Panc1 (cell line): ENCODE measurements around the gene CCDC38. TPM values are rescaled to one million over a fixed set of nuclear protein-coding genes. Genes with fewer than 3 reads are reported as not detected.

ENCODE experiments used
- ATAC-seq: fragments of 200-7000 bp; cut with Tn5 transposase; 2 replicates; pipeline ENCODE4 v1.9.1; 2020; ENCODE audit warnings: mild to moderate bottlenecking, moderate library complexity
- BruUV-seq: library from RNA; stranded (reverse); fragments of 400-500 nt; replicated peaks from 2 replicates; lab custom pipeline; 2021; lab: Mats Ljungman, UMichigan
- CTCF ChIA-PET: fragments of 300-600 bp; sonication (Branson Sonifier 250); formaldehyde crosslinking; loops from one replicate; lab custom pipeline; 2022; ENCODE audit warnings: antibody characterized with exemption; lab: Charles Lee
- POLR2A ChIA-PET: fragments of 300-600 bp; sonication (Branson Sonifier 250); formaldehyde crosslinking; loops from one replicate; lab custom pipeline; 2022; ENCODE audit warnings: antibody characterized with exemption; lab: Charles Lee
- DNase-seq: peaks from one replicate; pipeline ENCODE4 v3.0.0-alpha.2; 2010; ENCODE audit warnings: low read depth, low spot score
- H3K27ac ChIP-seq: 2 replicates; pipeline ENCODE4 v1.5.1; 2011; ENCODE audit warnings: mild to moderate bottlenecking, low read length, inconsistent platforms
- H3K27me3 ChIP-seq: fragments of 200-500 bp; sonication (Bioruptor generic); 2 replicates; pipeline ENCODE4 v1.6.0; 2014; ENCODE audit warnings: low read length, inconsistent platforms; ENCODE audit not compliant: control insufficient read depth, insufficient read depth
- H3K36me3 ChIP-seq: fragments of 200-500 bp; sonication (Bioruptor generic); 2 replicates; pipeline ENCODE4 v1.5.1; 2014; ENCODE audit warnings: inconsistent platforms, mild to moderate bottlenecking, low read length, moderate library complexity; ENCODE audit not compliant: control insufficient read depth, insufficient read depth
- H3K4me1 ChIP-seq: 2 replicates; pipeline ENCODE4 v1.5.1; 2011; ENCODE audit warnings: inconsistent platforms, mild to moderate bottlenecking, low read length, moderate library complexity; ENCODE audit not compliant: control insufficient read depth, insufficient read depth
- H3K4me3 ChIP-seq, 2 experiments: 2 replicates each; pipeline ENCODE4 v1.5.1; 2011 to 2012; ENCODE audit warnings: low read depth in 2 of 2, low read length in 2 of 2, mild to moderate bottlenecking in 2 of 2, inconsistent platforms in 1 of 2, moderate library complexity in 1 of 2
- H3K9me3 ChIP-seq: fragments of 200-500 bp; sonication (Bioruptor generic); 2 replicates; pipeline ENCODE4 v1.5.1; 2014; ENCODE audit warnings: low read depth, mild to moderate bottlenecking, inconsistent platforms, low read length, moderate library complexity; ENCODE audit not compliant: control insufficient read depth, insufficient read depth
- POLR2AphosphoS5 ChIP-seq: IDR thresholded peaks from 2 replicates; pipeline ENCODE4 v1.6.1; 2012; ENCODE audit warnings: mild to moderate bottlenecking, low read depth, low read length, moderate library complexity
- SIN3A ChIP-seq: IDR thresholded peaks from 2 replicates; pipeline ENCODE4 v1.6.1; 2012; ENCODE audit warnings: low read depth, mild to moderate bottlenecking, low read length, moderate library complexity, borderline replicate concordance; ENCODE audit not compliant: insufficient read depth
- TCF7L2 ChIP-seq: IDR thresholded peaks from 2 replicates; pipeline ENCODE4 v1.6.1; 2011; ENCODE audit warnings: mild to moderate bottlenecking, low read depth, low read length, inconsistent platforms
- in situ Hi-C: cut with HindIII; loops from 2 replicates; pipeline ENCODE4 v1.10.0; 2016; ENCODE audit warnings: low sequenced_read_pairs, low pct_unique_long_range_greater_than_20kb
- intact Hi-C: fragments of 100-400 bp; cut with micrococcal nuclease; formaldehyde crosslinking; loops from one replicate; pipeline ENCODE4 v1.10.0; 2022; ENCODE audit not compliant: unreplicated experiment
- total RNA-seq: library from RNA; stranded (reverse); gene quantifications from one replicate; pipeline ENCODE4 v1.2.1, GENCODE V29; 2021; ENCODE audit not compliant: unreplicated experiment
- TF ChIP-seq, protein P1 (sequence below), 2 experiments: IDR thresholded peaks; 2 replicates each; pipeline ENCODE4 v1.6.1; 2011 to 2012; ENCODE audit warnings: low read depth in 2 of 2, control low read depth in 1 of 2, low read length in 1 of 2, mild to moderate bottlenecking in 1 of 2, moderate library complexity in 1 of 2; ENCODE audit not compliant: insufficient read depth in 1 of 2
- TF ChIP-seq, protein P2 (sequence below): fragments of 450-650 bp; IDR thresholded peaks from 2 replicates; pipeline ENCODE4 v1.5.1; 2017; ENCODE audit warnings: mild to moderate bottlenecking

The CCDC38 gene
- total RNA-seq, 1 experiment from 2014 or later: not detected

DNA sequence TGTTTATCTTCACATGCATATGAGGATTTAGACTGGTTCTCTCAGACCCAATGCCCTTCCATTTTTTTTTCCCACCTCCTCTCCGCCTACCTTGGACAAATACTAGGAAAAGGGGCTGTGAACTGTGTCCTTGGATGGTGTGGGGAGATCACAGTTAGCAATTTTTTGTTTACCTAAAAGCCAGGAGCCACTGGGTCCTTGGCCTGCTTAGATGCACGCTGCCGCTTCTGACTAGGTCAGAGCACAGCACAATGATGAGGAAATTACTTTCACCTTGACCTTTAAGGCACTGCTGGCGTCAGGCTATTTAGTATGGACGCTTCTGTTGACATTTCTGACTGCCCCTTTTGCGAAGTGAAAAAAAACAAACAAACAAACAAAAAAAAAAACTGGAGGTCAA lies 1.9 kb downstream of the CCDC38 start:
- CTCF ChIA-PET: no interaction called here
- H3K36me3 ChIP-seq: no peaks in the 10 kb centered on the region; the same call in 1 of the 2 replicates
- intact Hi-C loops (no loop called here), in situ Hi-C loops (no loop called here)
- no peak overlapping the region for H3K27ac ChIP-seq
- H3K4me1 ChIP-seq: no peaks in the 10 kb centered on the region
- POLR2A ChIA-PET: interaction anchor here (0.6 kb wide), 1 partner anchor 26 kb away, joined by 4 read pairs; no protein-coding TSS in a partner anchor
- H3K4me3 ChIP-seq: no peak overlapping the region
- peaks cover 4% of the 10 kb centered on the region; the same call in 1 of the 2 replicates for H3K27me3 ChIP-seq
- DNase-seq (no peak), ATAC-seq (no peak)
- no peaks in the 10 kb centered on the region for H3K9me3 ChIP-seq
- no TSS peak for BruUV-seq
- TF ChIP-seq, protein P1, sequence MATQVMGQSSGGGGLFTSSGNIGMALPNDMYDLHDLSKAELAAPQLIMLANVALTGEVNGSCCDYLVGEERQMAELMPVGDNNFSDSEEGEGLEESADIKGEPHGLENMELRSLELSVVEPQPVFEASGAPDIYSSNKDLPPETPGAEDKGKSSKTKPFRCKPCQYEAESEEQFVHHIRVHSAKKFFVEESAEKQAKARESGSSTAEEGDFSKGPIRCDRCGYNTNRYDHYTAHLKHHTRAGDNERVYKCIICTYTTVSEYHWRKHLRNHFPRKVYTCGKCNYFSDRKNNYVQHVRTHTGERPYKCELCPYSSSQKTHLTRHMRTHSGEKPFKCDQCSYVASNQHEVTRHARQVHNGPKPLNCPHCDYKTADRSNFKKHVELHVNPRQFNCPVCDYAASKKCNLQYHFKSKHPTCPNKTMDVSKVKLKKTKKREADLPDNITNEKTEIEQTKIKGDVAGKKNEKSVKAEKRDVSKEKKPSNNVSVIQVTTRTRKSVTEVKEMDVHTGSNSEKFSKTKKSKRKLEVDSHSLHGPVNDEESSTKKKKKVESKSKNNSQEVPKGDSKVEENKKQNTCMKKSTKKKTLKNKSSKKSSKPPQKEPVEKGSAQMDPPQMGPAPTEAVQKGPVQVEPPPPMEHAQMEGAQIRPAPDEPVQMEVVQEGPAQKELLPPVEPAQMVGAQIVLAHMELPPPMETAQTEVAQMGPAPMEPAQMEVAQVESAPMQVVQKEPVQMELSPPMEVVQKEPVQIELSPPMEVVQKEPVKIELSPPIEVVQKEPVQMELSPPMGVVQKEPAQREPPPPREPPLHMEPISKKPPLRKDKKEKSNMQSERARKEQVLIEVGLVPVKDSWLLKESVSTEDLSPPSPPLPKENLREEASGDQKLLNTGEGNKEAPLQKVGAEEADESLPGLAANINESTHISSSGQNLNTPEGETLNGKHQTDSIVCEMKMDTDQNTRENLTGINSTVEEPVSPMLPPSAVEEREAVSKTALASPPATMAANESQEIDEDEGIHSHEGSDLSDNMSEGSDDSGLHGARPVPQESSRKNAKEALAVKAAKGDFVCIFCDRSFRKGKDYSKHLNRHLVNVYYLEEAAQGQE (IDR thresholded peaks at IDR 0.05; ENCODE audit: insufficient read depth in 1 of 2, low read depth in 2 of 2, low read length in 1 of 2): no peak
- TF ChIP-seq, protein P2, sequence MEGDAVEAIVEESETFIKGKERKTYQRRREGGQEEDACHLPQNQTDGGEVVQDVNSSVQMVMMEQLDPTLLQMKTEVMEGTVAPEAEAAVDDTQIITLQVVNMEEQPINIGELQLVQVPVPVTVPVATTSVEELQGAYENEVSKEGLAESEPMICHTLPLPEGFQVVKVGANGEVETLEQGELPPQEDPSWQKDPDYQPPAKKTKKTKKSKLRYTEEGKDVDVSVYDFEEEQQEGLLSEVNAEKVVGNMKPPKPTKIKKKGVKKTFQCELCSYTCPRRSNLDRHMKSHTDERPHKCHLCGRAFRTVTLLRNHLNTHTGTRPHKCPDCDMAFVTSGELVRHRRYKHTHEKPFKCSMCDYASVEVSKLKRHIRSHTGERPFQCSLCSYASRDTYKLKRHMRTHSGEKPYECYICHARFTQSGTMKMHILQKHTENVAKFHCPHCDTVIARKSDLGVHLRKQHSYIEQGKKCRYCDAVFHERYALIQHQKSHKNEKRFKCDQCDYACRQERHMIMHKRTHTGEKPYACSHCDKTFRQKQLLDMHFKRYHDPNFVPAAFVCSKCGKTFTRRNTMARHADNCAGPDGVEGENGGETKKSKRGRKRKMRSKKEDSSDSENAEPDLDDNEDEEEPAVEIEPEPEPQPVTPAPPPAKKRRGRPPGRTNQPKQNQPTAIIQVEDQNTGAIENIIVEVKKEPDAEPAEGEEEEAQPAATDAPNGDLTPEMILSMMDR: no peak
- TF ChIP-seq SIN3A (no peak), POLR2AphosphoS5 (no peak), TCF7L2 (no peak)

DNA sequence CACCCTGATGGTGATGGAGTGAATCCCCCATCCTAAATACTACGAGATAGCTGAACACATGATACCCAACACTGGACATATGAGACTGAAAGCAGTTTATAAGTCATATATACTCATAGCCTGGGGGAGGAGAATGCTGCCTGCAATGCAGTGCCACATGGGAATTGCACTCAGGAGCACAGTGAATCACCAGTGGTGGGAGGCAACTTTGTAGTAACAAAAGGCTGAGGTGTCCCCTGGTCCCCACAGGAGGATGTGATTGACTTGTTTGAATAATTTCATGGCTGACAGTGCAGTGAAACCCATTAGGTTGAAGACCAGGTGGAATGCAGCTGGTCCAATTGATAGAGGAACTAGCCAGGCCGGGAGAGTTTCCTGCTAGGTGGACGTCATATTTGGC lies 20.2 kb downstream of the CCDC38 start:
- no peak for ATAC-seq
- intact Hi-C loops (no loop called here), in situ Hi-C loops (no loop called here)
- Histone ChIP-seq H3K4me3 (no peak overlapping the region), H3K4me1 (no peaks in the 10 kb centered on the region), H3K9me3 (no peaks in the 10 kb centered on the region), H3K36me3 (no peaks in the 10 kb centered on the region), H3K27ac (no peak overlapping the region), H3K27me3 (peaks cover 5% of the 10 kb centered on the region)
- POLR2A ChIA-PET: no interaction called here
- TF ChIP-seq TCF7L2 (no peak), POLR2AphosphoS5 (no peak), SIN3A (no peak)
- TF ChIP-seq, protein P1 (IDR thresholded peaks at IDR 0.05; ENCODE audit: insufficient read depth in 1 of 2, low read depth in 2 of 2, low read length in 1 of 2): no peak
- TF ChIP-seq, protein P2: no peak
- CTCF ChIA-PET: no interaction called here
- BruUV-seq: no TSS peak
- no peak for DNase-seq
